Peyer's patch (tissue), 4 donors: ENCODE measurements around the gene IL3.

Source experiments
- POLR2A ChIP-seq, 2 donors: fragments of 450-650 bp; IDR thresholded peaks; one replicate each; pipeline ENCODE4 v1.5.1; 2017; ENCODE audit warnings: antibody characterized with exemption in 2 of 2, mild to moderate bottlenecking in 2 of 2, moderate library complexity in 2 of 2
- TF ChIP-seq, protein P1 (sequence below), 6 experiments: fragments of 450-650 bp in 4 of 6; fragments of 200-600 bp in 2 of 6; sonication (generic) in 1 of 6; IDR thresholded peaks; one replicate each; pipeline ENCODE4 v1.5.1; 2017 to 2019; ENCODE audit warnings: antibody characterized with exemption in 6 of 6, mild to moderate bottlenecking in 3 of 6, moderate library complexity in 1 of 6

DNA sequence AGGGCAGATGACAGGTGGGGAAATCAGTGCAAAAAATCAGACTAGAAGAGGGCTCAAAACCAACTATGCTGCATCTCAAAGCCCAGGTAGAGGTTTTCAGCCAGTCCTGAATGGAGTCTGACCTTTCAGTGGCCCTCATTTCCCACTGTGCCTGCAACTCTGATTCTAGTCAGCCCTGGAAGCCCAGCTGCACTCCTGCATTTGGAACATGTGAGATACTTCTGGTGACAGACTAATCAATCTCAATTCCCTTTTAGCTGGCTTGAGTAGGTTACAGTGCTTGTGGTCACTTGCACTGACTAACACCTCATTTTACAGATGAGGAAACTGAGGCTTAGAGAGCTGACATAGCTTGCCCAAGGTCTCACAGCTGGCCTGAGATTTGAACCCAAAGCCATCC, 41.1 kb upstream of the IL3 start:
- TF ChIP-seq, protein P1, sequence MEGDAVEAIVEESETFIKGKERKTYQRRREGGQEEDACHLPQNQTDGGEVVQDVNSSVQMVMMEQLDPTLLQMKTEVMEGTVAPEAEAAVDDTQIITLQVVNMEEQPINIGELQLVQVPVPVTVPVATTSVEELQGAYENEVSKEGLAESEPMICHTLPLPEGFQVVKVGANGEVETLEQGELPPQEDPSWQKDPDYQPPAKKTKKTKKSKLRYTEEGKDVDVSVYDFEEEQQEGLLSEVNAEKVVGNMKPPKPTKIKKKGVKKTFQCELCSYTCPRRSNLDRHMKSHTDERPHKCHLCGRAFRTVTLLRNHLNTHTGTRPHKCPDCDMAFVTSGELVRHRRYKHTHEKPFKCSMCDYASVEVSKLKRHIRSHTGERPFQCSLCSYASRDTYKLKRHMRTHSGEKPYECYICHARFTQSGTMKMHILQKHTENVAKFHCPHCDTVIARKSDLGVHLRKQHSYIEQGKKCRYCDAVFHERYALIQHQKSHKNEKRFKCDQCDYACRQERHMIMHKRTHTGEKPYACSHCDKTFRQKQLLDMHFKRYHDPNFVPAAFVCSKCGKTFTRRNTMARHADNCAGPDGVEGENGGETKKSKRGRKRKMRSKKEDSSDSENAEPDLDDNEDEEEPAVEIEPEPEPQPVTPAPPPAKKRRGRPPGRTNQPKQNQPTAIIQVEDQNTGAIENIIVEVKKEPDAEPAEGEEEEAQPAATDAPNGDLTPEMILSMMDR (IDR thresholded peaks at IDR 0.05), result no peak
- no peak for TF ChIP-seq POLR2A (IDR thresholded peaks at IDR 0.05)
